WERI-Rb-1 (cell line): ENCODE results near the gene HTR2C.

Experiments
- DNase-seq: peaks from one replicate; pipeline ENCODE4 v3.0.0-alpha.2; 2020
- H3K27ac ChIP-seq: fragments of 250-450 bp; sonication (Bioruptor Pico); 2 replicates; pipeline ENCODE4 v1.5.1; 2020; ENCODE audit warnings: mild to moderate bottlenecking, moderate library complexity
- H3K27me3 ChIP-seq: fragments of 250-450 bp; sonication (Bioruptor Pico); 2 replicates; pipeline ENCODE4 v1.5.1; 2021; ENCODE audit warnings: mild to moderate bottlenecking, low read depth, moderate library complexity; ENCODE audit not compliant: insufficient read depth, severe bottlenecking
- H3K36me3 ChIP-seq: fragments of 250-450 bp; sonication (Bioruptor Pico); 2 replicates; pipeline ENCODE4 v1.5.1; 2020; ENCODE audit warnings: mild to moderate bottlenecking, moderate library complexity
- H3K4me3 ChIP-seq: 2 replicates; pipeline ENCODE4 v1.5.1; 2011; ENCODE audit warnings: low read depth, mild to moderate bottlenecking, control low read depth, low read length
- H3K9me3 ChIP-seq: fragments of 250-450 bp; sonication (Bioruptor Pico); 2 replicates; pipeline ENCODE4 v1.5.1; 2021; ENCODE audit warnings: mild to moderate bottlenecking, moderate library complexity; ENCODE audit not compliant: severe bottlenecking
- CTCF ChIP-seq: IDR thresholded peaks from 2 replicates; pipeline ENCODE4 v1.5.1; 2011; ENCODE audit warnings: low read depth, mild to moderate bottlenecking, control low read depth, inconsistent platforms, low read length

Gene HTR2C

GRCh38 chrX:114903618-114904017 is 319.7 kb downstream of the HTR2C start:
- no peak overlapping the region for H3K27ac ChIP-seq
- H3K27me3 ChIP-seq: peaks cover 92% of the 10 kb centered on the region
- no peaks in the 10 kb centered on the region for H3K9me3 ChIP-seq
- TF ChIP-seq CTCF: no peak
- H3K36me3 ChIP-seq: no peaks in the 10 kb centered on the region
- DNase-seq: no peak
- H3K4me3 ChIP-seq: no peak overlapping the region

DNA sequence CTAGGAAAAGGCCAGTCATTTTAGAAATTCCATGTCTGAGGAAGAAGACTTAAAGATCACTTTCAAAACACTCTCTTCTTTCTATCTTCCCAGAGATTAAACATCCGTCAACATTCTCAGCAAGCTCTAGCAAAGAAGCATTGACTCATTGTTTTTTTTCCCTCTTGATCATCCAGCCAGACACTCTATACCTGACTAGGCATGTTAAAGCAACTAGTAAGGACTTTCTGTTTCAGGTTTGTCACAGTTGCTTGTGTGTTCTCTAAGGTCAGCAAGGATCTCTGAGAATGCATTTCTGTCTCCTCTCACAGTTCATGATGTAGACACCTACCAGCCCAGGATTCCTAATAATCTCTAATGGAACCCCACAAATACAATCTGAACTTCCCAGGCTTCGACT is 321.4 kb downstream of the HTR2C start:
- no peaks in the 10 kb centered on the region for H3K9me3 ChIP-seq
- no peak overlapping the region for H3K4me3 ChIP-seq
- no peak for DNase-seq
- H3K27me3 ChIP-seq: peaks cover 83% of the 10 kb centered on the region
- H3K27ac ChIP-seq: no peak overlapping the region
- H3K36me3 ChIP-seq: no peaks in the 10 kb centered on the region
- TF ChIP-seq CTCF: no peak

- no peak overlapping the region for H3K4me3 ChIP-seq
- H3K27ac ChIP-seq: no peak overlapping the region
- TF ChIP-seq CTCF: no peak
- DNase-seq: no peak
- H3K27me3 ChIP-seq: peaks cover 84% of the 10 kb centered on the region
- H3K36me3 ChIP-seq: no peaks in the 10 kb centered on the region
- H3K9me3 ChIP-seq: no peaks in the 10 kb centered on the region
Measured at GRCh38 chrX:114906984-114907510, 323.2 kb downstream of the HTR2C start.

GRCh38 chrX:114924423-114924822 is 340.5 kb downstream of the HTR2C start:
- Histone ChIP-seq H3K27ac (no peak overlapping the region), H3K9me3 (peaks cover 2% of the 10 kb centered on the region), H3K36me3 (no peaks in the 10 kb centered on the region), H3K27me3 (peaks cover 38% of the 10 kb centered on the region), H3K4me3 (no peak overlapping the region)
- TF ChIP-seq CTCF: no peak
- DNase-seq: no peak

- no peak for TF ChIP-seq CTCF
- peaks cover 2% of the 10 kb centered on the region for H3K9me3 ChIP-seq
- H3K27ac ChIP-seq: no peak overlapping the region
- H3K36me3 ChIP-seq: no peaks in the 10 kb centered on the region
- no peak overlapping the region for H3K4me3 ChIP-seq
- peaks cover 34% of the 10 kb centered on the region for H3K27me3 ChIP-seq
- DNase-seq: no peak
Measured at GRCh38 chrX:114924856-114925255, 341.0 kb downstream of the HTR2C start.

- no peak for DNase-seq
- H3K27me3 ChIP-seq: peaks cover 14% of the 10 kb centered on the region
- no peak overlapping the region for H3K27ac ChIP-seq
- H3K36me3 ChIP-seq: no peaks in the 10 kb centered on the region
- peaks cover 2% of the 10 kb centered on the region for H3K9me3 ChIP-seq
- no peak for TF ChIP-seq CTCF
- no peak overlapping the region for H3K4me3 ChIP-seq
Measured at GRCh38 chrX:114930227-114930626, 346.3 kb downstream of the HTR2C start.
